WTC11 (cell line): ENCODE data around the gene FXN. TPM values are rescaled to one million over a fixed set of nuclear protein-coding genes. Genes with fewer than 3 reads are reported as not detected.

Experiments
- ATAC-seq: fragments of 200-7000 bp; cut with Tn5 transposase; 2 replicates; pipeline ENCODE4 v1.10.0; 2021; ENCODE audit warnings: mild to moderate bottlenecking, moderate library complexity
- CTCF ChIA-PET: fragments of 300-600 bp; sonication (Branson Sonifier 250); formaldehyde crosslinking; loops from one replicate; lab custom pipeline; 2021; ENCODE audit warnings: antibody characterized with exemption; lab: Charles Lee
- POLR2A ChIA-PET: fragments of 350-600 bp; sonication (Branson Sonifier 250); formaldehyde crosslinking; loops from one replicate; lab custom pipeline; 2021; ENCODE audit warnings: antibody characterized with exemption; lab: Charles Lee
- DNase-seq: peaks from one replicate; pipeline ENCODE4 v3.0.0; 2021; ENCODE audit warnings: low spot score
- H3K27ac Mint-ChIP-seq: 2 replicates; pipeline ENCODE4 v1.8.0; 2021; ENCODE audit warnings: mixed read lengths
- H3K27me3 Mint-ChIP-seq: 2 replicates; pipeline ENCODE4 v1.8.0; 2021; ENCODE audit warnings: low read depth, mild to moderate bottlenecking, moderate library complexity, mixed read lengths
- H3K36me3 Mint-ChIP-seq: 2 replicates; pipeline ENCODE4 v1.8.0; 2021; ENCODE audit warnings: mixed read lengths
- H3K4me1 Mint-ChIP-seq: 2 replicates; pipeline ENCODE4 v1.8.0; 2022; ENCODE audit warnings: mixed read lengths
- H3K4me3 Mint-ChIP-seq: 2 replicates; pipeline ENCODE4 v1.8.0; 2021; ENCODE audit warnings: mild to moderate bottlenecking, moderate library complexity, mixed read lengths
- H3K9me3 Mint-ChIP-seq: 2 replicates; pipeline ENCODE4 v1.8.0; 2021; ENCODE audit warnings: mixed read lengths
- CBFB ChIP-seq: sonication (generic); formaldehyde crosslinking; IDR thresholded peaks from 2 replicates; pipeline ENCODE4 v1.8.1; 2022; ENCODE audit warnings: mild to moderate bottlenecking, low read depth, missing genetic modification reagents
- ELF4 ChIP-seq: sonication (generic); formaldehyde crosslinking; IDR thresholded peaks from 2 replicates; pipeline ENCODE4 v1.8.1; 2022; ENCODE audit warnings: low read depth, mild to moderate bottlenecking, moderate library complexity, missing genetic modification reagents
- FOXK1 ChIP-seq: sonication (generic); formaldehyde crosslinking; IDR thresholded peaks from 2 replicates; pipeline ENCODE4 v1.8.0; 2022; ENCODE audit warnings: mild to moderate bottlenecking, moderate library complexity, missing genetic modification reagents
- GRHL2 ChIP-seq: fragments of 250-450 bp; sonication (Bioruptor Pico); IDR thresholded peaks from 2 replicates; pipeline ENCODE4 v1.8.0; 2022; ENCODE audit warnings: mild to moderate bottlenecking, moderate library complexity; ENCODE audit not compliant: insufficient replicate concordance, severe bottlenecking
- GTF2I ChIP-seq: fragments of 250-450 bp; sonication (Bioruptor Pico); conservative IDR thresholded peaks from 2 replicates; pipeline ENCODE4 v1.4.0; 2021; ENCODE audit warnings: mild to moderate bottlenecking
- MYBL2 ChIP-seq: sonication (generic); formaldehyde crosslinking; IDR thresholded peaks from 2 replicates; pipeline ENCODE4 v1.8.1; 2023; ENCODE audit warnings: mild to moderate bottlenecking, moderate library complexity, missing genetic modification reagents
- NFATC4 ChIP-seq: fragments of 250-450 bp; sonication (Bioruptor Pico); IDR thresholded peaks from 2 replicates; pipeline ENCODE4 v1.9.0; 2021; ENCODE audit warnings: mild to moderate bottlenecking
- NR1H2 ChIP-seq: sonication (generic); formaldehyde crosslinking; IDR thresholded peaks from 2 replicates; pipeline ENCODE4 v1.9.0; 2021; ENCODE audit warnings: mild to moderate bottlenecking, moderate library complexity, missing genetic modification reagents
- RORB ChIP-seq: fragments of 250-450 bp; sonication (Bioruptor Pico); IDR thresholded peaks from 2 replicates; pipeline ENCODE4 v1.9.0; 2021; ENCODE audit warnings: mild to moderate bottlenecking
- SOX15 ChIP-seq: fragments of 250-450 bp; sonication (Bioruptor Pico); IDR thresholded peaks from 2 replicates; pipeline ENCODE4 v1.9.0; 2021; ENCODE audit warnings: mild to moderate bottlenecking
- TCF7 ChIP-seq: sonication (generic); formaldehyde crosslinking; IDR thresholded peaks from 2 replicates; pipeline ENCODE4 v1.8.0; 2022; ENCODE audit warnings: mild to moderate bottlenecking, low read depth, missing genetic modification reagents, moderate library complexity
- TEAD1 ChIP-seq: sonication (generic); formaldehyde crosslinking; IDR thresholded peaks from 2 replicates; pipeline ENCODE4 v1.8.0; 2022; ENCODE audit warnings: mild to moderate bottlenecking, missing genetic modification reagents
- TEAD4 ChIP-seq: sonication (generic); formaldehyde crosslinking; IDR thresholded peaks from 2 replicates; pipeline ENCODE4 v1.8.0; 2022; ENCODE audit warnings: mild to moderate bottlenecking, missing genetic modification reagents
- ZBTB21 ChIP-seq: sonication (generic); formaldehyde crosslinking; IDR thresholded peaks from 2 replicates; pipeline ENCODE4 v1.8.1; 2023; ENCODE audit warnings: mild to moderate bottlenecking, missing genetic modification reagents, borderline replicate concordance
- total RNA-seq: library from RNA; stranded (reverse); gene quantifications from 3 replicates; pipeline ENCODE4 v1.2.3, GENCODE V29; 2021
- TF ChIP-seq, protein P1 (sequence below): fragments of 250-450 bp; sonication (Bioruptor Pico); IDR thresholded peaks from 2 replicates; pipeline ENCODE4 v1.9.0; 2021; ENCODE audit warnings: mild to moderate bottlenecking
- TF ChIP-seq, protein P2 (sequence below): sonication (generic); formaldehyde crosslinking; IDR thresholded peaks from 2 replicates; pipeline ENCODE4 v1.8.1; 2023; ENCODE audit warnings: mild to moderate bottlenecking, moderate library complexity, missing genetic modification reagents
- TF ChIP-seq, protein P3 (sequence below): fragments of 200-600 bp; IDR thresholded peaks from 2 replicates; pipeline ENCODE4 v1.8.0; 2022; ENCODE audit warnings: antibody characterized with exemption
- TF ChIP-seq, protein P4 (sequence below): sonication (generic); formaldehyde crosslinking; IDR thresholded peaks from 2 replicates; pipeline ENCODE4 v1.8.0; 2023; ENCODE audit warnings: missing genetic modification reagents, mild to moderate bottlenecking, borderline replicate concordance
- TF ChIP-seq, protein P5 (sequence below): sonication (generic); formaldehyde crosslinking; IDR thresholded peaks from 2 replicates; pipeline ENCODE4 v1.8.1; 2023; ENCODE audit warnings: mild to moderate bottlenecking, missing genetic modification reagents, moderate library complexity
- TF ChIP-seq, protein P6 (sequence below): sonication (generic); formaldehyde crosslinking; conservative IDR thresholded peaks from 2 replicates; pipeline ENCODE4 v1.8.1; 2023; ENCODE audit warnings: mild to moderate bottlenecking, low read depth, missing genetic modification reagents, moderate library complexity
- TF ChIP-seq, protein P7 (sequence below): fragments of 250-450 bp; sonication (Bioruptor Pico); IDR thresholded peaks from 2 replicates; pipeline ENCODE4 v1.8.0; 2021; ENCODE audit warnings: mild to moderate bottlenecking
- TF ChIP-seq, protein P8 (sequence below): sonication (generic); formaldehyde crosslinking; IDR thresholded peaks from 2 replicates; pipeline ENCODE4 v1.8.1; 2022; ENCODE audit warnings: mild to moderate bottlenecking, moderate library complexity, missing genetic modification reagents

The FXN gene
- total RNA-seq, 1 experiment from 2014 or later: 30.6 TPM

DNA sequence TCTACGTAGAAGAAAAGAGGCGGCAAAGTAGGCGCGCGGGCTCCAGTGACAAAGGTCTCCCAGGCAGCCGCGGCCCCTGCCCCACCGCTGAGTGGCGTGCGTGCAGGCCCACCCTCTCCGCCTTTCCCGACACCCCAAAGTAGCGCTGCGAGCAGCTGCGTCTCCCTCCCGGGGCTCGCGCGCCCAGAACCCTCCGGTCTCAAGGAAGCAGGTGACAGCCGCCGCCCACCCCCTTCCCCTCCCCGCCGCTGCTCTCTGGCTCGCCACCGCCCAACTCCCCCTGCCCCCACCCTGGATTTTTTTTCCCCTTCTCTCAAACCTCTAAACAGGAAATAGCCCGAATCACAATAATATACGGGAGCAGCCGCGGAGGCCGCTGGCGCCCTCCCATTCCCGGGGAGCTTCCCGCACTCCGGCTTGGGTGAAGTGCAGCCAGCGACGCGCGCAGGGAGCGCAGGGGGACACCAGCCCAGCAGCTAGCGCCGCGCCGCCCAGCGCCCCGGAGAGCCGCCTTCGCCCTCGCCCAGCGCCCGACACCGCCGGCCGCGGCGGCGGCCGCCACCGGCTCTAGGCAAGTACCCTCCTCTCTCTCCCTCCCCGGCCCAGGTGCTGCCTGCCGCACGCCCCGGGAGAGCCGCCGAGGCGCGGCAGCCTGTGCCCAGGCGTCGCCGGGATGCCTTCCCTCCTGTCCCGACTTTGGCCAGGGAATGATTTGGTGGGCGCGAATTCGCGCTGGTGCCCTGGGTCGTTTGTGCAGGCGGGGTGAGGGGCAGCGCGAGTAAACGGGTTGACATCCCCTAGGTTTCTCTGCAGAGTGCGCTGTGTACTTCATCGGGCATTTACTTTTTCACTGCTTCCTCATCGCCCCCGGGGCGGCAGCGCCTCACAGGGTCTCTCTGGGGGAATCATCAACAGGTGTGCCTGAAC lies 85.9 kb downstream of the FXN start:
- Mint-ChIP-seq H3K4me3 (peak overlapping the region; percentile 93), H3K36me3 (no peaks in the 10 kb centered on the region), H3K27me3 (no peaks in the 10 kb centered on the region), H3K4me1 (peaks cover 27% of the 10 kb centered on the region), H3K9me3 (no peaks in the 10 kb centered on the region), H3K27ac (peak overlapping the region; percentile 100)
- CTCF ChIA-PET: interaction anchor here (0.7 to 2.3 kb wide), 8 partner anchors 14 to 86 kb away, joined by 3 to 15 read pairs (median 4); partner anchors contain the start of gene FXN
- ATAC-seq (peak; percentile 11), DNase-seq (peak; percentile 69)
- POLR2A ChIA-PET: interaction anchor here (0.6 to 3.9 kb wide), 11 partner anchors 9 to 137 kb away, joined by 3 to 15 read pairs (median 3); partner anchors contain the start of gene TJP2
- 0 out of 2 replicates have a peak, but pooled peaks have one; percentile 15 for TF ChIP-seq FOXK1 (CRISPR knock-in tag)
- TF ChIP-seq ELF4 (CRISPR knock-in tag): no peak
- TF ChIP-seq ZBTB21: 0 out of 2 replicates have a peak, but pooled peaks have one; percentile 18
- no peak for TF ChIP-seq CBFB (CRISPR knock-in tag)
- TF ChIP-seq TEAD4 (CRISPR knock-in tag): no peak
- no peak for TF ChIP-seq GTF2I (CRISPR knock-in tag)
- TF ChIP-seq, protein P1, sequence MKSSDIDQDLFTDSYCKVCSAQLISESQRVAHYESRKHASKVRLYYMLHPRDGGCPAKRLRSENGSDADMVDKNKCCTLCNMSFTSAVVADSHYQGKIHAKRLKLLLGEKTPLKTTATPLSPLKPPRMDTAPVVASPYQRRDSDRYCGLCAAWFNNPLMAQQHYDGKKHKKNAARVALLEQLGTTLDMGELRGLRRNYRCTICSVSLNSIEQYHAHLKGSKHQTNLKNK (CRISPR knock-in tag): no peak
- TF ChIP-seq, protein P2, sequence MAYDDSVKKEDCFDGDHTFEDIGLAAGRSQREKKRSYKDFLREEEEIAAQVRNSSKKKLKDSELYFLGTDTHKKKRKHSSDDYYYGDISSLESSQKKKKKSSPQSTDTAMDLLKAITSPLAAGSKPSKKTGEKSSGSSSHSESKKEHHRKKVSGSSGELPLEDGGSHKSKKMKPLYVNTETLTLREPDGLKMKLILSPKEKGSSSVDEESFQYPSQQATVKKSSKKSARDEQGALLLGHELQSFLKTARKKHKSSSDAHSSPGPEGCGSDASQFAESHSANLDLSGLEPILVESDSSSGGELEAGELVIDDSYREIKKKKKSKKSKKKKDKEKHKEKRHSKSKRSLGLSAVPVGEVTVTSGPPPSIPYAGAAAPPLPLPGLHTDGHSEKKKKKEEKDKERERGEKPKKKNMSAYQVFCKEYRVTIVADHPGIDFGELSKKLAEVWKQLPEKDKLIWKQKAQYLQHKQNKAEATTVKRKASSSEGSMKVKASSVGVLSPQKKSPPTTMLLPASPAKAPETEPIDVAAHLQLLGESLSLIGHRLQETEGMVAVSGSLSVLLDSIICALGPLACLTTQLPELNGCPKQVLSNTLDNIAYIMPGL: peak; percentile 42
- TF ChIP-seq TEAD1 (CRISPR knock-in tag): no peak
- no peak for TF ChIP-seq MYBL2 (CRISPR knock-in tag)
- TF ChIP-seq GRHL2 (CRISPR knock-in tag): no peak
- no peak for TF ChIP-seq SOX15
- TF ChIP-seq NFATC4 (CRISPR knock-in tag): no peak
- TF ChIP-seq NR1H2: no peak
- TF ChIP-seq, protein P3, sequence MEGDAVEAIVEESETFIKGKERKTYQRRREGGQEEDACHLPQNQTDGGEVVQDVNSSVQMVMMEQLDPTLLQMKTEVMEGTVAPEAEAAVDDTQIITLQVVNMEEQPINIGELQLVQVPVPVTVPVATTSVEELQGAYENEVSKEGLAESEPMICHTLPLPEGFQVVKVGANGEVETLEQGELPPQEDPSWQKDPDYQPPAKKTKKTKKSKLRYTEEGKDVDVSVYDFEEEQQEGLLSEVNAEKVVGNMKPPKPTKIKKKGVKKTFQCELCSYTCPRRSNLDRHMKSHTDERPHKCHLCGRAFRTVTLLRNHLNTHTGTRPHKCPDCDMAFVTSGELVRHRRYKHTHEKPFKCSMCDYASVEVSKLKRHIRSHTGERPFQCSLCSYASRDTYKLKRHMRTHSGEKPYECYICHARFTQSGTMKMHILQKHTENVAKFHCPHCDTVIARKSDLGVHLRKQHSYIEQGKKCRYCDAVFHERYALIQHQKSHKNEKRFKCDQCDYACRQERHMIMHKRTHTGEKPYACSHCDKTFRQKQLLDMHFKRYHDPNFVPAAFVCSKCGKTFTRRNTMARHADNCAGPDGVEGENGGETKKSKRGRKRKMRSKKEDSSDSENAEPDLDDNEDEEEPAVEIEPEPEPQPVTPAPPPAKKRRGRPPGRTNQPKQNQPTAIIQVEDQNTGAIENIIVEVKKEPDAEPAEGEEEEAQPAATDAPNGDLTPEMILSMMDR: no peak
- TF ChIP-seq, protein P4, sequence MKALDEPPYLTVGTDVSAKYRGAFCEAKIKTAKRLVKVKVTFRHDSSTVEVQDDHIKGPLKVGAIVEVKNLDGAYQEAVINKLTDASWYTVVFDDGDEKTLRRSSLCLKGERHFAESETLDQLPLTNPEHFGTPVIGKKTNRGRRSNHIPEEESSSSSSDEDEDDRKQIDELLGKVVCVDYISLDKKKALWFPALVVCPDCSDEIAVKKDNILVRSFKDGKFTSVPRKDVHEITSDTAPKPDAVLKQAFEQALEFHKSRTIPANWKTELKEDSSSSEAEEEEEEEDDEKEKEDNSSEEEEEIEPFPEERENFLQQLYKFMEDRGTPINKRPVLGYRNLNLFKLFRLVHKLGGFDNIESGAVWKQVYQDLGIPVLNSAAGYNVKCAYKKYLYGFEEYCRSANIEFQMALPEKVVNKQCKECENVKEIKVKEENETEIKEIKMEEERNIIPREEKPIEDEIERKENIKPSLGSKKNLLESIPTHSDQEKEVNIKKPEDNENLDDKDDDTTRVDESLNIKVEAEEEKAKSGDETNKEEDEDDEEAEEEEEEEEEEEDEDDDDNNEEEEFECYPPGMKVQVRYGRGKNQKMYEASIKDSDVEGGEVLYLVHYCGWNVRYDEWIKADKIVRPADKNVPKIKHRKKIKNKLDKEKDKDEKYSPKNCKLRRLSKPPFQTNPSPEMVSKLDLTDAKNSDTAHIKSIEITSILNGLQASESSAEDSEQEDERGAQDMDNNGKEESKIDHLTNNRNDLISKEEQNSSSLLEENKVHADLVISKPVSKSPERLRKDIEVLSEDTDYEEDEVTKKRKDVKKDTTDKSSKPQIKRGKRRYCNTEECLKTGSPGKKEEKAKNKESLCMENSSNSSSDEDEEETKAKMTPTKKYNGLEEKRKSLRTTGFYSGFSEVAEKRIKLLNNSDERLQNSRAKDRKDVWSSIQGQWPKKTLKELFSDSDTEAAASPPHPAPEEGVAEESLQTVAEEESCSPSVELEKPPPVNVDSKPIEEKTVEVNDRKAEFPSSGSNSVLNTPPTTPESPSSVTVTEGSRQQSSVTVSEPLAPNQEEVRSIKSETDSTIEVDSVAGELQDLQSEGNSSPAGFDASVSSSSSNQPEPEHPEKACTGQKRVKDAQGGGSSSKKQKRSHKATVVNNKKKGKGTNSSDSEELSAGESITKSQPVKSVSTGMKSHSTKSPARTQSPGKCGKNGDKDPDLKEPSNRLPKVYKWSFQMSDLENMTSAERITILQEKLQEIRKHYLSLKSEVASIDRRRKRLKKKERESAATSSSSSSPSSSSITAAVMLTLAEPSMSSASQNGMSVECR: 0 out of 2 replicates have a peak, but pooled peaks have one; percentile 73
- TF ChIP-seq, protein P5, sequence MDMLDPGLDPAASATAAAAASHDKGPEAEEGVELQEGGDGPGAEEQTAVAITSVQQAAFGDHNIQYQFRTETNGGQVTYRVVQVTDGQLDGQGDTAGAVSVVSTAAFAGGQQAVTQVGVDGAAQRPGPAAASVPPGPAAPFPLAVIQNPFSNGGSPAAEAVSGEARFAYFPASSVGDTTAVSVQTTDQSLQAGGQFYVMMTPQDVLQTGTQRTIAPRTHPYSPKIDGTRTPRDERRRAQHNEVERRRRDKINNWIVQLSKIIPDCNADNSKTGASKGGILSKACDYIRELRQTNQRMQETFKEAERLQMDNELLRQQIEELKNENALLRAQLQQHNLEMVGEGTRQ (CRISPR knock-in tag): no peak
- TF ChIP-seq, protein P6, sequence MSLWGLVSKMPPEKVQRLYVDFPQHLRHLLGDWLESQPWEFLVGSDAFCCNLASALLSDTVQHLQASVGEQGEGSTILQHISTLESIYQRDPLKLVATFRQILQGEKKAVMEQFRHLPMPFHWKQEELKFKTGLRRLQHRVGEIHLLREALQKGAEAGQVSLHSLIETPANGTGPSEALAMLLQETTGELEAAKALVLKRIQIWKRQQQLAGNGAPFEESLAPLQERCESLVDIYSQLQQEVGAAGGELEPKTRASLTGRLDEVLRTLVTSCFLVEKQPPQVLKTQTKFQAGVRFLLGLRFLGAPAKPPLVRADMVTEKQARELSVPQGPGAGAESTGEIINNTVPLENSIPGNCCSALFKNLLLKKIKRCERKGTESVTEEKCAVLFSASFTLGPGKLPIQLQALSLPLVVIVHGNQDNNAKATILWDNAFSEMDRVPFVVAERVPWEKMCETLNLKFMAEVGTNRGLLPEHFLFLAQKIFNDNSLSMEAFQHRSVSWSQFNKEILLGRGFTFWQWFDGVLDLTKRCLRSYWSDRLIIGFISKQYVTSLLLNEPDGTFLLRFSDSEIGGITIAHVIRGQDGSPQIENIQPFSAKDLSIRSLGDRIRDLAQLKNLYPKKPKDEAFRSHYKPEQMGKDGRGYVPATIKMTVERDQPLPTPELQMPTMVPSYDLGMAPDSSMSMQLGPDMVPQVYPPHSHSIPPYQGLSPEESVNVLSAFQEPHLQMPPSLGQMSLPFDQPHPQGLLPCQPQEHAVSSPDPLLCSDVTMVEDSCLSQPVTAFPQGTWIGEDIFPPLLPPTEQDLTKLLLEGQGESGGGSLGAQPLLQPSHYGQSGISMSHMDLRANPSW: no peak
- TF ChIP-seq, protein P7, sequence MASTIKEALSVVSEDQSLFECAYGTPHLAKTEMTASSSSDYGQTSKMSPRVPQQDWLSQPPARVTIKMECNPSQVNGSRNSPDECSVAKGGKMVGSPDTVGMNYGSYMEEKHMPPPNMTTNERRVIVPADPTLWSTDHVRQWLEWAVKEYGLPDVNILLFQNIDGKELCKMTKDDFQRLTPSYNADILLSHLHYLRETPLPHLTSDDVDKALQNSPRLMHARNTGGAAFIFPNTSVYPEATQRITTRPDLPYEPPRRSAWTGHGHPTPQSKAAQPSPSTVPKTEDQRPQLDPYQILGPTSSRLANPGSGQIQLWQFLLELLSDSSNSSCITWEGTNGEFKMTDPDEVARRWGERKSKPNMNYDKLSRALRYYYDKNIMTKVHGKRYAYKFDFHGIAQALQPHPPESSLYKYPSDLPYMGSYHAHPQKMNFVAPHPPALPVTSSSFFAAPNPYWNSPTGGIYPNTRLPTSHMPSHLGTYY (CRISPR knock-in tag): no peak
- no peak for TF ChIP-seq RORB (CRISPR knock-in tag)
- no peak for TF ChIP-seq TCF7 (CRISPR knock-in tag)
- TF ChIP-seq, protein P8, sequence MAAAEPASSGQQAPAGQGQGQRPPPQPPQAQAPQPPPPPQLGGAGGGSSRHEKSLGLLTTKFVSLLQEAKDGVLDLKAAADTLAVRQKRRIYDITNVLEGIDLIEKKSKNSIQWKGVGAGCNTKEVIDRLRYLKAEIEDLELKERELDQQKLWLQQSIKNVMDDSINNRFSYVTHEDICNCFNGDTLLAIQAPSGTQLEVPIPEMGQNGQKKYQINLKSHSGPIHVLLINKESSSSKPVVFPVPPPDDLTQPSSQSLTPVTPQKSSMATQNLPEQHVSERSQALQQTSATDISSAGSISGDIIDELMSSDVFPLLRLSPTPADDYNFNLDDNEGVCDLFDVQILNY (CRISPR knock-in tag): peak; percentile 15; the same call in 1 of the 2 replicates
